ENCODE data around the gene MMAB.

DNA sequence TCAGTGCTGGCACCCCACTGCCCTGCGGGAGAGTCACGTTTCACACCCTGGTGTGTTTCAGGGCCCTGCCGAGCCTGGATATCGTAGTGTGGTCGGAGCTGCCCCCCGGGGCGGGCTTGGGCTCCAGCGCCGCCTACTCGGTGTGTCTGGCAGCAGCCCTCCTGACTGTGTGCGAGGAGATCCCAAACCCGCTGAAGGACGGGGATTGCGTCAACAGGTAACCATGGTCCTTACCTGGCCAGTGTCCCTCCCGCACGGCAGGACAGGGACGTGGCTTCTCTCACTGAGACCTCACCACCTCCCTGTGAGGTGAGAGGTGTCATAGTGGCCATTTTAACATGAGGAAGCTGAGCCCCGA is 8.0 kb upstream of the MMAB start:
- no peak for TF ChIP-seq EZH2phosphoT487 (IDR thresholded peaks at IDR 0.05; ENCODE audit: borderline replicate concordance, low read length)
- no peak for TF ChIP-seq EZH2 (IDR thresholded peaks at IDR 0.05; ENCODE audit: low read length, unreplicated experiment)
